Neuron (in vitro differentiated cells): ENCODE measurements around the gene MEIKIN.

Source experiments
- H2AFZ ChIP-seq: one replicate; pipeline ENCODE4 v1.6.1; 2013; ENCODE audit warnings: low read depth, mild to moderate bottlenecking, inconsistent platforms, low read length, moderate library complexity
- H3K27me3 ChIP-seq: one replicate; pipeline ENCODE4 v1.6.1; 2013; ENCODE audit warnings: low read length; ENCODE audit not compliant: insufficient read depth
- H3K36me3 ChIP-seq: one replicate; pipeline ENCODE4 v1.6.1; 2013; ENCODE audit warnings: low read length; ENCODE audit not compliant: insufficient read depth
- H3K4me1 ChIP-seq: one replicate; pipeline ENCODE4 v1.6.1; 2013; ENCODE audit warnings: low read length; ENCODE audit not compliant: insufficient read depth
- H3K4me3 ChIP-seq: 2 replicates; pipeline ENCODE4 v1.5.1; 2013; ENCODE audit warnings: mild to moderate bottlenecking, low read length, moderate library complexity
- H3K9me3 ChIP-seq: one replicate; pipeline ENCODE4 v1.6.1; 2013; ENCODE audit warnings: low read length

Gene MEIKIN

GRCh38 chr5:131981516-131981915, 36.1 kb upstream of the MEIKIN start:
- Histone ChIP-seq H2AFZ (no peak overlapping the region), H3K9me3 (no peaks in the 10 kb centered on the region), H3K4me1 (no peaks in the 10 kb centered on the region), H3K27me3 (no peaks in the 10 kb centered on the region), H3K36me3 (no peaks in the 10 kb centered on the region), H3K4me3 (no peak overlapping the region)

- H3K27me3 ChIP-seq = no peaks in the 10 kb centered on the region
Observed at GRCh38 chr5:131980696-131981095, 35.2 kb upstream of the MEIKIN start.

GRCh38 chr5:131979816-131980215, 34.4 kb upstream of the MEIKIN start:
- Histone ChIP-seq H3K4me1 (no peaks in the 10 kb centered on the region), H3K4me3 (no peak overlapping the region), H3K9me3 (no peaks in the 10 kb centered on the region), H2AFZ (no peak overlapping the region), H3K27me3 (no peaks in the 10 kb centered on the region), H3K36me3 (no peaks in the 10 kb centered on the region)

More at GRCh38 chr5:131980696-131981095, 35.2 kb upstream of the MEIKIN start:
- no peaks in the 10 kb centered on the region for H3K36me3 ChIP-seq
- no peaks in the 10 kb centered on the region for H3K9me3 ChIP-seq
- no peak overlapping the region for H3K4me3 ChIP-seq
- no peaks in the 10 kb centered on the region for H3K4me1 ChIP-seq
- no peak overlapping the region for H2AFZ ChIP-seq

- Histone ChIP-seq H2AFZ (no peak overlapping the region), H3K36me3 (no peaks in the 10 kb centered on the region), H3K27me3 (no peaks in the 10 kb centered on the region), H3K9me3 (no peaks in the 10 kb centered on the region), H3K4me1 (no peaks in the 10 kb centered on the region), H3K4me3 (no peak overlapping the region)
Observed at GRCh38 chr5:131977212-131977604, 31.7 kb upstream of the MEIKIN start.

GRCh38 chr5:131976414-131977211, 31.1 kb upstream of the MEIKIN start:
- no peak overlapping the region for H2AFZ ChIP-seq
- no peak overlapping the region for H3K4me3 ChIP-seq
- no peaks in the 10 kb centered on the region for H3K9me3 ChIP-seq
- H3K4me1 ChIP-seq = no peaks in the 10 kb centered on the region
- no peaks in the 10 kb centered on the region for H3K36me3 ChIP-seq
- H3K27me3 ChIP-seq = no peaks in the 10 kb centered on the region

- Histone ChIP-seq H2AFZ (no peak overlapping the region), H3K9me3 (no peaks in the 10 kb centered on the region), H3K4me1 (no peaks in the 10 kb centered on the region), H3K4me3 (no peak overlapping the region), H3K27me3 (no peaks in the 10 kb centered on the region), H3K36me3 (no peaks in the 10 kb centered on the region)
Observed at GRCh38 chr5:131974956-131975726, 29.7 kb upstream of the MEIKIN start.

- no peaks in the 10 kb centered on the region for H3K9me3 ChIP-seq
- H2AFZ ChIP-seq = no peak overlapping the region
- H3K36me3 ChIP-seq = no peaks in the 10 kb centered on the region
- no peaks in the 10 kb centered on the region for H3K4me1 ChIP-seq
- no peaks in the 10 kb centered on the region for H3K27me3 ChIP-seq
- H3K4me3 ChIP-seq = no peak overlapping the region
Observed at GRCh38 chr5:131974622-131974955, 29.1 kb upstream of the MEIKIN start.

GRCh38 chr5:131974016-131974415, 28.6 kb upstream of the MEIKIN start:
- H3K4me1 ChIP-seq = no peaks in the 10 kb centered on the region
- no peaks in the 10 kb centered on the region for H3K36me3 ChIP-seq
- no peak overlapping the region for H3K4me3 ChIP-seq
- H3K27me3 ChIP-seq = no peaks in the 10 kb centered on the region
- no peaks in the 10 kb centered on the region for H3K9me3 ChIP-seq
- no peak overlapping the region for H2AFZ ChIP-seq

GRCh38 chr5:131973089-131973712, 27.7 kb upstream of the MEIKIN start:
- Histone ChIP-seq H3K9me3 (no peaks in the 10 kb centered on the region), H3K4me3 (no peak overlapping the region), H3K4me1 (no peaks in the 10 kb centered on the region), H3K27me3 (no peaks in the 10 kb centered on the region), H3K36me3 (no peaks in the 10 kb centered on the region), H2AFZ (no peak overlapping the region)

GRCh38 chr5:131968396-131968954, 23.0 kb upstream of the MEIKIN start:
- Histone ChIP-seq H3K36me3 (no peaks in the 10 kb centered on the region), H3K4me1 (no peaks in the 10 kb centered on the region), H3K27me3 (no peaks in the 10 kb centered on the region), H3K9me3 (no peaks in the 10 kb centered on the region), H2AFZ (no peak overlapping the region), H3K4me3 (no peak overlapping the region)

GRCh38 chr5:131966551-131966950, 21.1 kb upstream of the MEIKIN start:
- H3K36me3 ChIP-seq = no peaks in the 10 kb centered on the region
- no peak overlapping the region for H3K4me3 ChIP-seq
- no peaks in the 10 kb centered on the region for H3K27me3 ChIP-seq
- no peaks in the 10 kb centered on the region for H3K9me3 ChIP-seq
- H2AFZ ChIP-seq = no peak overlapping the region
- H3K4me1 ChIP-seq = no peaks in the 10 kb centered on the region

- no peaks in the 10 kb centered on the region for H3K4me1 ChIP-seq
- H3K27me3 ChIP-seq = no peaks in the 10 kb centered on the region
- H2AFZ ChIP-seq = no peak overlapping the region
Observed at GRCh38 chr5:131965826-131966415, 20.5 kb upstream of the MEIKIN start.

GRCh38 chr5:131959906-131960305, 14.4 kb upstream of the MEIKIN start:
- Histone ChIP-seq H3K27me3 (no peaks in the 10 kb centered on the region), H3K36me3 (no peaks in the 10 kb centered on the region), H2AFZ (no peak overlapping the region), H3K4me3 (no peak overlapping the region), H3K4me1 (peaks cover 24% of the 10 kb centered on the region), H3K9me3 (no peaks in the 10 kb centered on the region)

More at GRCh38 chr5:131965826-131966415, 20.5 kb upstream of the MEIKIN start:
- H3K9me3 ChIP-seq = no peaks in the 10 kb centered on the region
- H3K36me3 ChIP-seq = no peaks in the 10 kb centered on the region
- H3K4me3 ChIP-seq = no peak overlapping the region
